Fibroblast of mammary gland (primary cell): Measurements from ENCODE around the gene DMAC2L.

Experiments used
- DNase-seq: peaks from one replicate; pipeline ENCODE4 v3.0.0-alpha.2; 2010; ENCODE audit warnings: low read depth
- H3K4me3 ChIP-seq: 2 replicates; pipeline ENCODE4 v1.5.1; 2011; ENCODE audit warnings: low read depth, mild to moderate bottlenecking, low read length, moderate library complexity; ENCODE audit not compliant: control insufficient read depth
- TF ChIP-seq, protein P1 (sequence below): conservative IDR thresholded peaks from 2 replicates; pipeline ENCODE4 v1.5.1; 2011; ENCODE audit warnings: low read depth, low read length, inconsistent platforms; ENCODE audit not compliant: control insufficient read depth, insufficient read depth

Gene DMAC2L

DNA sequence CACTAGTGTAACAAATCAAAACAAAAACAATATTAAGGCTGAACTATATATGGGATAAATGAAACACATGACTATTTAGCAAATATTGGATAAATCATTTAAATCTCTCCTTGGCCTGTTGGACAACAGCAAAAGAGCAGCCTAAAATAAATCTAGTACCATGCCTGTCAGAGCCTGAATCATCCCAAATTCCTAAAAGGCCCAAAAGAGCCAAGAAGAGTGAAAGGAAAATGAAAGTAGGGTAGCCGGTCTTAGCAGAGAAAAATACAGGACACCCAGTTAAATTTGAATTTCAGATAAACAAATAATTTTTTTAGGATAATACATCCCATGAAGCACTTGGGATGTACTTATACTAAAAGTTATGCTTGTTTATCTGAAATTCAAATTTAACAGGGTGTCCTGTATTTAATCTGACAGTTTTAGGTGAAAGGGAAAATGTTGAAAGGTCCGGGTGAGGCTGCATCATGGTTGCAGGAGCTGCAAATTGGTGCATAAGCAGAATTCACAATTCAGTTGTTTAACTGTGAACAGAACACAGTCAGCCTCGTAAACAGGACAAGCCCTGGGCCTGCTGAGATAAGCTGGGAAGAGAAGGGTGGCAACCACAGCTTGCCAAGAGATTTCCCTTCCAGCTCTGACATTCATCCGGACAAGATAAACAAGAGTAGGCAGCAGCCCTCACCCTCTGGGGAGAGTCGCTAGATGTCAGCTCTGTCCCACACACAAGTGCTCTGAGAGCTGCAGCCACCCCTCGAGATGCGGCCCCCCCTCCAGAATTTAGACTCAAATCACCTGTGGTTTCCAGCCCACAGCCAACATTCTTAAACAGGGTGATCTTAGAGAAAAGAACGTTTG lies 30.3 kb downstream of the DMAC2L start:
- peak overlapping the region; percentile 12 for H3K4me3 ChIP-seq
- TF ChIP-seq, protein P1, sequence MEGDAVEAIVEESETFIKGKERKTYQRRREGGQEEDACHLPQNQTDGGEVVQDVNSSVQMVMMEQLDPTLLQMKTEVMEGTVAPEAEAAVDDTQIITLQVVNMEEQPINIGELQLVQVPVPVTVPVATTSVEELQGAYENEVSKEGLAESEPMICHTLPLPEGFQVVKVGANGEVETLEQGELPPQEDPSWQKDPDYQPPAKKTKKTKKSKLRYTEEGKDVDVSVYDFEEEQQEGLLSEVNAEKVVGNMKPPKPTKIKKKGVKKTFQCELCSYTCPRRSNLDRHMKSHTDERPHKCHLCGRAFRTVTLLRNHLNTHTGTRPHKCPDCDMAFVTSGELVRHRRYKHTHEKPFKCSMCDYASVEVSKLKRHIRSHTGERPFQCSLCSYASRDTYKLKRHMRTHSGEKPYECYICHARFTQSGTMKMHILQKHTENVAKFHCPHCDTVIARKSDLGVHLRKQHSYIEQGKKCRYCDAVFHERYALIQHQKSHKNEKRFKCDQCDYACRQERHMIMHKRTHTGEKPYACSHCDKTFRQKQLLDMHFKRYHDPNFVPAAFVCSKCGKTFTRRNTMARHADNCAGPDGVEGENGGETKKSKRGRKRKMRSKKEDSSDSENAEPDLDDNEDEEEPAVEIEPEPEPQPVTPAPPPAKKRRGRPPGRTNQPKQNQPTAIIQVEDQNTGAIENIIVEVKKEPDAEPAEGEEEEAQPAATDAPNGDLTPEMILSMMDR, result peak; percentile 31
- peak; percentile 79 for DNase-seq

GRCh38 chr14:50343434-50343833 lies 31.3 kb downstream of the DMAC2L start:
- no peak overlapping the region for H3K4me3 ChIP-seq
- TF ChIP-seq, protein P1, result no peak
- no peak for DNase-seq

GRCh38 chr14:50344116-50344775 lies 32.1 kb downstream of the DMAC2L start:
- peak; percentile 39 for DNase-seq
- TF ChIP-seq, protein P1, result no peak
- no peak overlapping the region for H3K4me3 ChIP-seq

DNA sequence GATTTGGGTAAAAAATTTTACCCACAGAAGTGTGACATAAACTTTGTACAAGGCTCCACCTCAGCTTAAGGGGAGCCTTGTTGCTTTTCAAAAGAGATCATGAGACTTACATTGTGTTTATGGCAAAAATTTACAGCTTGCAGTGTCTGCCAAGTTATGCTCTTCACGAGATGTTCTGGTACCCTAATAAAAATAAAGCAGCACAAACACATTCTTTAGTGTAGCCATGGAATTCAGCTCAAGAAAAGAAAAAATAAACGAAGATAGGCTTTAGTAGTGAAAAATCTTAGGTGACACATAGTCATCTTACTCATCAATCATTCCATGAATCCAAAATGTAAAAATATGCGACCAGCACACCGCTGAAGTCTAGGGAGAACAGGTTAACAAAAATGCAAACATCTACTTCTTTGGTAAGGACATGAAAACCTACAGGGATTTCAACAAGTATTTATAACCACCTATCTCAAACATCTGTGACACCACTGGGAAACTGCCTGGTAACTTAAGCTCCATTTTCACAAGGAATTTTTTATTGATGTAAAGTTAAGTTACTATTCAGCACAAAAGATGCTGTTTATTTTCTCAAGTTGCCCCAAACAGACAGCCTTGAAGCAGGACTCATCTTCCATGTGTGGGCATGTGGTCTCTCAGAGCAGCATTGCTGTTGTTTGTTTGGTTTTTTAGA lies 32.9 kb downstream of the DMAC2L start:
- TF ChIP-seq, protein P1, result no peak
- no peak for DNase-seq
- no peak overlapping the region for H3K4me3 ChIP-seq

GRCh38 chr14:50345846-50346422 lies 33.8 kb downstream of the DMAC2L start:
- TF ChIP-seq, protein P1, result no peak
- DNase-seq, result no peak
- no peak overlapping the region for H3K4me3 ChIP-seq

- no peak overlapping the region for H3K4me3 ChIP-seq
- TF ChIP-seq, protein P1, result no peak
- peak; percentile 71 for DNase-seq
These were observed 35.4 kb downstream of the DMAC2L start for GRCh38 chr14:50347521-50347920.
